Testis (tissue), 3 donors: ENCODE results near the gene FYB1. TPM values are rescaled to one million over a fixed set of nuclear protein-coding genes. Genes with fewer than 3 reads are reported as not detected.

Experiments used
- DNase-seq: peaks from one replicate; pipeline ENCODE4 v3.0.0-alpha.2; 2019
- H3K27ac ChIP-seq, 2 donors: fragments of 200-600 bp; sonication (generic); one replicate each; pipeline ENCODE4 v1.5.1; 2019
- H3K27me3 ChIP-seq: fragments of 200-600 bp; sonication (generic); one replicate; pipeline ENCODE4 v1.5.1; 2019
- H3K36me3 ChIP-seq: fragments of 200-600 bp; sonication (generic); one replicate; pipeline ENCODE4 v1.5.1; 2017; ENCODE audit warnings: low read depth; ENCODE audit errors: missing control alignments
- H3K4me1 ChIP-seq: fragments of 200-600 bp; sonication (generic); one replicate; pipeline ENCODE4 v1.5.1; 2019
- H3K4me3 ChIP-seq, 2 donors: fragments of 200-600 bp; sonication (generic); one replicate each; pipeline ENCODE4 v1.5.1; 2017 to 2019
- H3K9me3 ChIP-seq: fragments of 200-600 bp; sonication (generic); one replicate; pipeline ENCODE4 v1.5.1; 2017
- POLR2A ChIP-seq: fragments of 450-650 bp; IDR thresholded peaks from one replicate; pipeline ENCODE4 v1.6.1; 2017; ENCODE audit warnings: antibody characterized with exemption, mild to moderate bottlenecking, moderate library complexity
- WGBS, 2 donors: methylation state at CpG; one replicate each; pipeline ENCODE4 v1.1.5; 2018; 5-methylcytosine and 5-hydroxymethylcytosine counted together
- intact Hi-C: fragments of 100-400 bp; cut with DNase I; formaldehyde crosslinking; loops from one replicate; pipeline ENCODE4 v1.15.1; 2023; ENCODE audit warnings: low total_unique reads
- polyA plus RNA-seq: library from polyadenylated mRNA; stranded (reverse); fragments of 350-450 nt; fragmentation: Illumina TruSeq; extraction: RNeasy Lipid Tissue Mini Kit (QIAGEN cat#74804); gene quantifications from one replicate; pipeline ENCODE4 v1.2.3, GENCODE V29; 2014; ENCODE audit warnings: low read depth, low replicate concordance; ENCODE audit not compliant: insufficient read depth
- total RNA-seq, 2 donors: library from RNA; depleted of rRNA; stranded (reverse); fragments of >200 nt; gene quantifications; one replicate each; pipeline ENCODE4 v1.2.3, GENCODE V29; 2016
- TF ChIP-seq, protein P1 (sequence below), 3 experiments: fragments of 450-650 bp in 2 of 3; fragments of 200-600 bp in 1 of 3; sonication (generic) in 1 of 3; IDR thresholded peaks; one replicate each; pipeline ENCODE4 v1.5.1; 2016 to 2019; ENCODE audit warnings: antibody characterized with exemption in 3 of 3, mild to moderate bottlenecking in 2 of 3, moderate library complexity in 1 of 3

Gene FYB1
- total and polyA plus RNA-seq, 3 donors from 2014 or later, result 2.5 to 8.6 (median 6.0) TPM

DNA sequence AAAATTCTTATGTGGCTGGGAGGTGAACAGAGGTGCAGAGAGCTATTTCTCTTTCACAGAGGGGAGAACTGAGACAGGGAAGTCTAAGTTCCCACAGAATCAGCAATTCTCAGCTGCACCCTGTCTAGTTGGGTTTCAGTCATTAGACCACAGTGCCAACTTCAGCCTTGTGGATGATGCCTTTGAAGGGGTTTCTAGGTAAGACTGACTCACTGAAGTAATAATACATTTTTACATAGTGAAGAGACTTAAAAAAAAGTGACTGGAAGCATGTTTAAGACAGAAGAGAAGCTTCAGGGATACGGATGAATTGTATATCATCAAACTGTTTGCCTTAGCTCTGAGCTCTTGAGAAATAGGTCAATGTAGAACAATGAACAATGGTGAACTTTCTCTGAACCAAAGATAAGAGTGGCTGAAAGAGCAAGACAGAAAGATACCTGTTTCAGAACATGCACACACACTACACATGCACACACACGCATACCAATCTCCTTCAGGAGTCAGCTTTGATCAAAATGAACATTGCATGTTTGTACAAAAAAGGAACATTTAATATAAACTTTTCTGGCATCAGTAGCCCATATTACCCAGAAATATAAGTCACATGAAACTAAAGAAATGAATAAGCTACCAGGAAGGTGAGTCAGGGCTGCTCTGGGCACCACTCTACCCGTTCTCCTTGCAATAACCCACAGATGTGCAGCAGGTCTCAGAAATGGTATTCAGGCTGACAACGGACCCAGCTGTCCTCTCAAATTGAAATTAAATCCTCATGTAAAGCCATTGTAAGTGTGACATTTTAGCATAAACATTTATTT lies 12.6 kb upstream of the FYB1 start:
- DNase-seq, result no peak
- Histone ChIP-seq H3K4me3 (no peak overlapping the region), H3K27me3 (no peaks in the 10 kb centered on the region), H3K36me3 (no peaks in the 10 kb centered on the region), H3K27ac (no peak overlapping the region), H3K9me3 (no peaks in the 10 kb centered on the region), H3K4me1 (no peaks in the 10 kb centered on the region)
- TF ChIP-seq, protein P1, sequence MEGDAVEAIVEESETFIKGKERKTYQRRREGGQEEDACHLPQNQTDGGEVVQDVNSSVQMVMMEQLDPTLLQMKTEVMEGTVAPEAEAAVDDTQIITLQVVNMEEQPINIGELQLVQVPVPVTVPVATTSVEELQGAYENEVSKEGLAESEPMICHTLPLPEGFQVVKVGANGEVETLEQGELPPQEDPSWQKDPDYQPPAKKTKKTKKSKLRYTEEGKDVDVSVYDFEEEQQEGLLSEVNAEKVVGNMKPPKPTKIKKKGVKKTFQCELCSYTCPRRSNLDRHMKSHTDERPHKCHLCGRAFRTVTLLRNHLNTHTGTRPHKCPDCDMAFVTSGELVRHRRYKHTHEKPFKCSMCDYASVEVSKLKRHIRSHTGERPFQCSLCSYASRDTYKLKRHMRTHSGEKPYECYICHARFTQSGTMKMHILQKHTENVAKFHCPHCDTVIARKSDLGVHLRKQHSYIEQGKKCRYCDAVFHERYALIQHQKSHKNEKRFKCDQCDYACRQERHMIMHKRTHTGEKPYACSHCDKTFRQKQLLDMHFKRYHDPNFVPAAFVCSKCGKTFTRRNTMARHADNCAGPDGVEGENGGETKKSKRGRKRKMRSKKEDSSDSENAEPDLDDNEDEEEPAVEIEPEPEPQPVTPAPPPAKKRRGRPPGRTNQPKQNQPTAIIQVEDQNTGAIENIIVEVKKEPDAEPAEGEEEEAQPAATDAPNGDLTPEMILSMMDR (IDR thresholded peaks at IDR 0.05), result no peak
- no peak for TF ChIP-seq POLR2A
- intact Hi-C loops, result no loop called here
- WGBS, 2 donors, result 73 to 81% methylated on average over 4 of the region's 4 CpGs

DNA sequence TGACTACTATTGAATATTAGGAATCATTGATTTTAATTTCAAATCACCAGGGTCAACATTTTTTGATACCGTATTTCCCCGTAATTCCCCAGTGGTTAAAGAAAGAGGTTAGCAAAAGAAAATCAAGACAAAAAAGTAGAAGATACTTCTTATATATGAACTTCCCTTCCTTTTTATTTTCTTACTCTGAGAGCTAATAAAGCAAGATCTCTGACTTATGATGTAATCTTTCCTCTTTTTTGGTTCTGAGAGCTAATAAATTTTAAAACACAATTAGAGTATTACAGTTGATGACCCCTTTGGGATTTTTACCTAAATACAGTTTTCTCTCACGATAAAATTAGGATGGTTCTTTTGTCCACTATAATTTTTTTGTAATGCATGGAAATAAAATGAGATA lies 9.2 kb upstream of the FYB1 start:
- Histone ChIP-seq H3K27ac (no peak overlapping the region), H3K9me3 (no peaks in the 10 kb centered on the region), H3K27me3 (no peaks in the 10 kb centered on the region), H3K36me3 (no peaks in the 10 kb centered on the region), H3K4me3 (no peak overlapping the region), H3K4me1 (no peaks in the 10 kb centered on the region)
- no peak for DNase-seq
- intact Hi-C loops, result no loop called here
- TF ChIP-seq, protein P1 (IDR thresholded peaks at IDR 0.05), result no peak
- TF ChIP-seq POLR2A, result no peak
- 79 to 85% methylated on average over 3 of the region's 3 CpGs for WGBS, 2 donors

GRCh38 chr5:39226558-39226957 lies 7.2 kb upstream of the FYB1 start:
- no peak for DNase-seq
- no peak for TF ChIP-seq POLR2A
- TF ChIP-seq, protein P1 (IDR thresholded peaks at IDR 0.05), result no peak
- WGBS, 2 donors, result 88 to 94% methylated on average over 1 of the region's 1 CpG

GRCh38 chr5:39226100-39226451 lies 6.7 kb upstream of the FYB1 start:
- no peaks in the 10 kb centered on the region for H3K9me3 ChIP-seq
- no peaks in the 10 kb centered on the region for H3K36me3 ChIP-seq
- no peak for DNase-seq
- TF ChIP-seq POLR2A, result no peak
- TF ChIP-seq, protein P1 (IDR thresholded peaks at IDR 0.05), result no peak
- no peak overlapping the region for H3K4me3 ChIP-seq
- intact Hi-C loops, result no loop called here
- no peaks in the 10 kb centered on the region for H3K27me3 ChIP-seq
- 85 to 96% methylated on average over 3 of the region's 3 CpGs for WGBS, 2 donors
- H3K27ac ChIP-seq, result no peak overlapping the region
- no peaks in the 10 kb centered on the region for H3K4me1 ChIP-seq

More at GRCh38 chr5:39226558-39226957, 7.2 kb upstream of the FYB1 start:
- no peaks in the 10 kb centered on the region for H3K9me3 ChIP-seq
- H3K36me3 ChIP-seq, result no peaks in the 10 kb centered on the region
- no peak overlapping the region for H3K27ac ChIP-seq
- intact Hi-C loops, result no loop called here
- H3K4me3 ChIP-seq, result no peak overlapping the region
- no peaks in the 10 kb centered on the region for H3K4me1 ChIP-seq
- H3K27me3 ChIP-seq, result no peaks in the 10 kb centered on the region
